Measurements from ENCODE around the gene FILIP1L.

GRCh38 chr3:99863588-99863987, 250.7 kb downstream of the FILIP1L start:
- no peak for TF ChIP-seq ZBTB33 (IDR thresholded peaks at IDR 0.05; ENCODE audit: borderline replicate concordance, low read depth)
- TF ChIP-seq CTCF (IDR thresholded peaks at IDR 0.05), result no peak
- TF ChIP-seq MAX (IDR thresholded peaks at IDR 0.05; ENCODE audit: low read depth), result no peak
- no peak for TF ChIP-seq EP300 (IDR thresholded peaks at IDR 0.05; ENCODE audit: borderline replicate concordance in 1 of 2, low read depth in 1 of 2, low read length in 1 of 2)
- no peak for TF ChIP-seq CHD2 (IDR thresholded peaks at IDR 0.05; ENCODE audit: low read length, partially characterized antibody)
- no peak for TF ChIP-seq RCOR1 (IDR thresholded peaks at IDR 0.05; ENCODE audit: low read length)
- no peak for TF ChIP-seq POLR2AphosphoS5 (IDR thresholded peaks at IDR 0.05; ENCODE audit: low read depth, low read length)

Measured in SK-N-SH (cell line).